GM21723 (cell line): Measurements from ENCODE around the gene ARHGEF16.

Experiments used
- ATAC-seq: cut with Tn5 transposase; IDR thresholded peaks from one replicate; pipeline ENCODE4 v1.9.1; 2021; ENCODE audit warnings: mild to moderate bottlenecking, moderate library complexity; ENCODE audit not compliant: unreplicated experiment

Gene ARHGEF16

DNA sequence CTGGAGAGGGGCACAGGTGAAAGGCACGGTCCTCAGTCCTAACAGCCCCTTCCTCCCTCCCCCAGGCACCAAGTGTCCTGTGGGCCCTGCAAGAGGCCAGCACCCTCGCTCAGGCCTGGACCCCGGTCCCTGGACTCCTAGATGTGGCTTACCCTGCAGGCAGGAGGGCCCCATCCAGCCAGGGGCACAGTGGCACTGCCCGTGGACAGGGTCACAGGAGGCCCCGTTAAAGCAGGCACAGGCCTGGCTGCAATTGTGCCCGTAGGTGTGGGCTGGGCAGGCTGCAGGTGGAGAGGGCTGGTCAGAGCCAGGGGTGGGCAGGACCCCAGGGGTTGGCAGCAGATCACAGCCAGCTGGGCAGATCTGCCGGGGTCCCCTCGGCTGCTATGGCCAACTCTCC is 44.5 kb downstream of the ARHGEF16 start:
- ATAC-seq, result no peak

GRCh38 chr1:3499611-3500010 is 45.1 kb downstream of the ARHGEF16 start:
- no peak for ATAC-seq

DNA sequence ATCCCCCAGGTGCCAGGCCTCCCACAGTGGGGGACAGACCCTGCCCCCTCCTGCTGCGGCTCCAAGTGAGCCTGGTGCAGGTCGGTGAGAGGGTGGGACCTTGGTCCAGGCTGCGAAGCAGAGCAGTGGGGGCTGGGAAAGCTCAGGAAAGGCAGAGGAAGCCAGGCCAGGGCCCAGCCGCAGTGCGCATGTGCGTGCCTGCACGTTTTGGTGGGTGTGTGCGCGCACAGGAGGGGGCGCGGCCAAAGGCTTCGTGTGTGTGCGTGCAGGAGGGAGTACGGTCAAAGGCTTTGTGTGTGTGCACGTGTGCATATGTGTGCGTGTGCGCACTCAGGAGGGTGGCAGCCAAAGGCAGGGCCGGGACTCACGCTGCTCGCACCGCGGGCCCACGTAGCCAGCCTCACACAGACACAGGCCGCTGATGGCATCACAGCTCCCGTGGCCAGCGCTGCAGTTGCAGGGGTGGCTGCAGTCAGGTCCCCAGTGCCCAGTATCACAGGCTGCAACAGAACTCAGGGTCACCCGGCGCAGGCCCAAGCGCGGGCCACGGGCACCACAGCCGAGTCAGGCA is 45.9 kb downstream of the ARHGEF16 start:
- no peak for ATAC-seq

GRCh38 chr1:3501437-3501836 is 47.0 kb downstream of the ARHGEF16 start:
- ATAC-seq, result no peak

DNA sequence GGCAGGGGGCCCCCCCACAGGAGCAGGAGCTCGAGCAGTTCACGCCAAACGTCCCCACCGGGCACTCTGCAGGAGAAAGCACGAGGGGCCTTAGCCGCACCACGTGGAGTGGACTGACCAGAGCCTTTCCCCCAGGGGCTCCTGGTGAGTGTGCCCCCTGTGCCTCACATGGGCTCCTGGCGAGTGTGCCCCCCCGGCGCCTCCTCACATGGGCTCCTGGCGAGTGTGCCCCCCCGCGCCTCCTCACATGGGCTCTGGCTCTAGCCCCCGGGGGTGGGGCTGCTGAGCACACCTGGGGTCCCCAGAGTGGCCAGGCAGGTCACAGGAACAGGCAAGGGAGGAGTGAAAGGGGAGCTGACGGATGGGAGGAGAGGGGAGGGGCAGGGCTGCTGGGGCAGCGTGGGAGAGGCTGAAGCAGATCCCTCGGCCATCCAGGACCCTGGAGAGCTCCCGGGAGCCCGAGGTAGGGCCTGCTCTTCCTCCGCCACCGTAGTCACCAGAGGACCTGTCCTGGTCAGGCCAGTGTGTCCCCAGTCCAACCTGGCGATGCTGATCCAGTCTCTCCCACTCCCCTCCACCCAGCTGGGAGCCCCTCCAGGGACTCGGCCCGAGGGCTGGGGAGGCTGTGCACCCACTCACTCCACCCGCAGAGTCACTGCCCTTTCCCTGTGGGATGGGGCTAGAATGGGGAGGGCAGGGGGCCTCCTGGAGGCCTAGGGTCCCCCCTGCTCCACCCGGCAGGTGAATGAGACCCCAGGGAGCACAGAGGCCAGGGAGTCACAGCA is 47.6 kb downstream of the ARHGEF16 start:
- ATAC-seq, result no peak

DNA sequence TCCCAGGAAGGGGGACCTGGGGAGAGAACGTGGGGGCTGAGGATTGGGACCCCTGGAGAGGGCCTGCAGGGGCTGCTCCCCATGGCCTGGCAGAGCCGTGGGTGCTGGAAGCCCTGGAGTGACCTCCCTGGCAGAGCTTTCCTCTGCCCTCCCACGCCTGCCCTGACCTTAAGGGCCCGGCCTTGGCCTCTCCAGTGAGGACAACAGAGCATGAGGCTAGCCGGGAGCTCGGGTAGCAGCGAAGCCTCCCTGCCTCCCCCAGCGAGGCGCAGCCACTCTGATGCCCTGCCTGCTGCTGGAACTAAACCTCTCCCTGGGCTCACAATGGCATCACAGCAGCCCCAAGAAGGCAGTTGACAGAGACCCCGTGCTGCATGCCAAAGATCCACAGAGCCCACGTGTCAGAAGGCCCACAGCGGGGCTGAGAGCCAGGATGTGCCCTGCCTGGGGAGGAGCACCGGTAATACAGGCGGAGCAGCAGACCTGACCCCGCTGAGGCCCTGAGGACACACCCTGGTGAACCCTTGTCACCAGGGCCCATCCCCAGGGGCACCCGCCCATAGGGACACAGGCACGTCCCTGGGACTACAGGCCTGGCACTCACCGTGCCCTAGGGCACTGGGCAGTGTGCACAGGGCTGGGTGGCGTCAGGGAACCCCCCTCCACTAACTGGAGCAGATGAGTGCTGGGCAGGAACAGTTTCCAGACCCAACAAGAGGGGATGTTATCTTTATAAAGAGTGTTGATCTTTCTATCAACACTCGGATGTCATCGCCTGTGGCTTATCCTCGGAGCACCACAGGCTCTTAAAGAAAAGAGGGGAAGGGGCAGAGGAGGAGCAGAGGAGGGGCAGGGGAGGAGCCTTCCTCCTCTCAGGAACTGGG is 48.4 kb downstream of the ARHGEF16 start:
- ATAC-seq, result no peak

- ATAC-seq, result no peak
These were observed 49.0 kb downstream of the ARHGEF16 start for GRCh38 chr1:3503525-3503886.

GRCh38 chr1:3504151-3504821 is 49.8 kb downstream of the ARHGEF16 start:
- ATAC-seq, result no peak

- ATAC-seq, result no peak
These were observed 50.3 kb downstream of the ARHGEF16 start for GRCh38 chr1:3504822-3505153.

DNA sequence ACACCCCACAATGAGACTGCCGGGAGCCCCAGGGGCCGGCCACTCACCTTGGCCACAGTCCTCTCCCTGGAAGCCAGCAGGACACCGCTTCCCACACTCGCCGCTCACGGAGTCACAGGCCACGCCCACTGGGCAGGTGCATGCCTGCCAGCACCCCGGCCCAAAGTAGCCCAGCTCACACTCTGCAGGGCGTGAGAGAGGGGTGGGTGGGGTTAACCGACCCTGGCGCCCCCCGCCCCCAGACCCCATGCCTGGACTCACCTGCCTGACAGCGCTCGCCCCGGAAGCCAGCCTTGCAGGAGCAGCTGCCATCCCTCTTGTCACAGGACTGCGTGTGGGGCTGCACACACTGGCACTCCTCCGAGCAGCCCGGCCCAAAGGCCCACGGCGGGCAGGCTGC is 50.7 kb downstream of the ARHGEF16 start:
- no peak for ATAC-seq

- ATAC-seq, result no peak
These were observed 51.6 kb downstream of the ARHGEF16 start for GRCh38 chr1:3506041-3506440.

GRCh38 chr1:3506943-3507342 is 52.5 kb downstream of the ARHGEF16 start:
- ATAC-seq, result no peak

DNA sequence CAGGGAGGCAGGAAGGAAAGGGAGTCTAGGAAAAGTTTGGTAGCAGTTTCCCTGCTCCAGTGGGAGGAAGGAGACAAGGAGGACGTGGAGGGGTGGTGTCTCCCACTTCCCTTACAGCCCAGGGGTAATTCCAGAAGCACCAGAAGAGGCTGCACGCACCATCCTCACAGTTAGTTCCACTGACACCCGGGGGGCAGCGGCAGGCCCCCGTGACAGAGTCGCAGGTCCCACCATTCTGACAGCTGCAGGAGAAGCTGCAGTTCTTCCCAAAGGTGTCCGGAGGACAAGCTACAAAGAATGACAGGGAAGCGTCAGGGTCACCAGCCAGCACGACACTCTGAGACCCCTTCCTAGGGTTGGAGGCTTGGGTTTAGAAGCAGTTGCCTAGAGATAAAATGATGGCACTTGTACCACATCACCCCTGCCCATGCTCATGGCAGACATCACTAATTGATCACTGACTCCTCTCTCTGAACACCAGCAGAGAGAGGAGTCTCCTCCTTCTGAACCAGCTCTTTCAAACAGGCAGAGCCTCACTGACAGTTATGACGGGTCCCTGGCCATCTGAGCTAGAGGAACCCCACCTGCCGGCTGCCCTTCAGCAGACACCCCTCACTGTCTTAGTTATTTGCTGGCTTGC is 53.3 kb downstream of the ARHGEF16 start:
- no peak for ATAC-seq

DNA sequence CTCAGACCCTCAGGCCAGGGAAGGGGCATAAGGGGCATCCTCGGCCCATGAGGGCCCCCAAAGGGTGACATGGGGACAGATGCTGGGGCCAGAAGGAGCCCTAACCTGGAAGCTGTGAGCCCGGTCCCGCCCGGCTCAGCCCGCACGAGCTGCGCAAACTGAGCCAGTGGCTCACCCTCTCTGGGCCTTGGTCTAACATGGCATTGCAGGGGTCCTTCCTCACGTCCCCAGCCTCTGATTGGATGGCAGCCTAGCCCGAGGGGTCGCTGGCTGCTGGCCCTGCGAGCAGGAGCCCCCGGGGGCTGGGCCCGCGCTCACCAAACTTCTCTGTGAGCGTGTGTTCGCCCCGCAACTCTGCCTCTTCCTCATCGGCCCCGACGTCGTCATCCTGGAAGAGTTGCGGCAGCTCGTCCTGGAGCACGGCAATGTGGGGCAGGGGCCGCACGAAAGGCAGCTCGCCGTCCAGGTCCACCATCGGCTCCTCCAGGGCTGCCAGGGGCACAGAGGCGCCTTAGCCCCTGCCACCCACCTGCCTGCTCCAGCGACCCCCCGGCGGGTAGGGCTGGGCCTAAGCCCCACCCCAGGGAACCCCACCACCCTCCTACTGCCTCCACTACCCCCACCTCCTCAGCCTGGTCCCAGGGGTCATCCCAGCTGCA is 54.4 kb downstream of the ARHGEF16 start:
- no peak for ATAC-seq

- no peak for ATAC-seq
These were observed 55.3 kb downstream of the ARHGEF16 start for GRCh38 chr1:3509721-3510120.

DNA sequence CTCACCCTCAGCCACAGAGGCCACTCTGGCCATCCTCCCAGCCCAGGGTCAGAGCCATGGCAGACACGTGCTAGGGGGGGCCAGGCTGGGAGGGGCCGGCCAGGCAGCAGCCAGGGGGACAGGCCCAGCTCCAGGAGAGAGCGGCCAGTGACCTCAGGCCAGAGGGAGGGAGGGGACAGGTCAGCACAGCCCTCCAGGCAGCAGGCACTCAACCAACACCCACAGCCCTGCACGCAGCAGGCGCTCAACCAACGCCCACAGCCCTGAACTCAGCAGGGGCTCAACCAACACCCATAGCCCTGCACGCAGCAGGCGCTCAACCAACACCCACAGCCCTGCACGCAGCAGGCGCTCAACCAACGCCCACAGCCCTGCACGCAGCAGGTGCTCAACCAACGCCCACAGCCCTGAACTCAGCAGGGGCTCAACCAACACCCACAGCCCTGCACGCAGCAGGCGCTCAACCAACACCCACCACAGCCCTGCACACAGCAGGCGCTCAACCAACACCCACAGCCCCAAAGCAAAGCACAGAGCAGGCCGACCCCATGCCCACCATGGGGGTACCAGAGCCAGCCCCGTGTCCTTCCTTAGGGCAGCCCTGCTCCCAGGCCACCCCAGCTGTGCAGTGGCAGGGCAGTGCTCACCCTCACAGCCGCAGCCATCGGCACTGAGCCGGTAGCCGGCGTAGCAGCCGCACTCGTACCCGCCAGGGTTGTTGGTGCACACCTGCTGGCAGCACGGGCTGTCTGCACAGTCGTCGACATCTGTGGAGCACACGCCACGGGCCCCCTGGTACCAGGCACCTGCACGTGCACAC is 55.9 kb downstream of the ARHGEF16 start:
- no peak for ATAC-seq

DNA sequence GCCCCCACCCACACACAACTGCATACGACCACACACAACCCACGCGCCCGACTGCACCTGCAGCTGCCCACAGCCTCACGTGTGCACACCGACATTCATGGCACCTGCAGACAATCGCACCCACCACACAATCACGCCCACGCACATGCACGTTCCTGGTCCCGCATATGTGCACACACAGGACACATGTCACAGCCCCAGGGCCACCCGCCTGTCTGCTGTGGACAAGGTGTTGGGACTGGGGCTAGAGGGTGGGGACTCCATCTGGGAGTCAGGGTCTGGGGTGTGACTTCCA is 56.4 kb downstream of the ARHGEF16 start:
- no peak for ATAC-seq

DNA sequence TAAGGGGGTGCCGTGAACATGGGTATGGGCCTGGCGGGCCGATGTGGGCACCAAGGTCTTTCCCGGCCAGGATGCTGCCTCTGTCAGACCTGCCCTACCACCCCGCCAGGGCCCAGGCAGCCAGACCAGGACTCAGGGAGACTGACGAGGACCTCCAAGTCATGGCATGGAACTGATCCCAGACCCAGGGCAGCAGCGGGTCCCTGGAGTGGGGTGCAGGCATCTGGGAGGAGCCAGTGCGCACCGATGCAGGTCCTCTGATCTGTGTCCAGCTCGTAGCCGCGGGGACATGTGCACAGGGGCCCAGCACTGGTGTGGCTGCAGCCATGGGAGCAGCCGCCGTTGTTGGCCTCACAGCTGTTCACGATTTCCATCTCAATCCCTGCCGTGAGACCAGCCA is 56.8 kb downstream of the ARHGEF16 start:
- no peak for ATAC-seq

- ATAC-seq, result no peak
These were observed 57.4 kb downstream of the ARHGEF16 start for GRCh38 chr1:3511856-3512255.

- no peak for ATAC-seq
These were observed 59.9 kb downstream of the ARHGEF16 start for GRCh38 chr1:3514404-3514803.
